HCT116 (cell line): ENCODE measurements around the gene C17orf67. TPM values are rescaled to one million over a fixed set of nuclear protein-coding genes. Genes with fewer than 3 reads are reported as not detected.

ENCODE experiments used
- ATAC-seq: fragments of 200-7000 bp; cut with Tn5 transposase; 2 replicates; pipeline ENCODE4 v1.9.1; 2020; ENCODE audit warnings: mild to moderate bottlenecking, moderate library complexity
- BruUV-seq: library from RNA; stranded (reverse); fragments of 400-500 nt; replicated peaks from 2 replicates; lab custom pipeline; 2021; lab: Mats Ljungman, UMichigan
- CTCF ChIA-PET: fragments of 300-600 bp; sonication (Branson Sonifier 250); formaldehyde crosslinking; loops from one replicate; lab custom pipeline; 2021; ENCODE audit warnings: antibody characterized with exemption; lab: Charles Lee
- POLR2A ChIA-PET: fragments of 300-600, 350-600 bp; sonication (Branson Sonifier 250); formaldehyde crosslinking; loops from one replicate; lab custom pipeline; 2021; ENCODE audit warnings: antibody characterized with exemption; lab: Charles Lee
- RAD21 ChIA-PET, 2 experiments: fragments of 300-600 bp; sonication (Branson Sonifier 250); formaldehyde crosslinking; loops; one replicate each; lab custom pipeline; 2023; ENCODE audit warnings: low total read pairs in 2 of 2; ENCODE audit not compliant: uncharacterized antibody in 2 of 2, unreplicated experiment in 2 of 2, low non-redundant PET in 1 of 2; lab: Charles Lee
- DNase-seq: peaks from one replicate; pipeline ENCODE4 v3.0.0-alpha.2; 2010; ENCODE audit warnings: low read depth, low spot score
- H2AFZ ChIP-seq: fragments of 200-600 bp; shearing (Covaris generic), sonication (generic); 2 replicates; pipeline ENCODE4 v1.6.1; 2017; ENCODE audit warnings: low read depth, mixed run types, mixed read lengths, antibody characterized with exemption, low read length; ENCODE audit not compliant: poor library complexity, severe bottlenecking
- H3K27ac ChIP-seq: 2 replicates; pipeline ENCODE4 v1.5.1; 2012; ENCODE audit warnings: low read depth, low read length
- H3K27me3 ChIP-seq: fragments of 200-600 bp; sonication (generic); 2 replicates; pipeline ENCODE4 v1.6.1; 2016; ENCODE audit warnings: mixed run types, low read length, mixed read lengths; ENCODE audit not compliant: insufficient read depth
- H3K36me3 ChIP-seq, 2 experiments: fragments of 200-500 bp in 1 of 2; fragments of 200-600 bp in 1 of 2; sonication (Bioruptor generic) in 1 of 2; sonication (generic) in 1 of 2; 2 replicates each; pipeline versions ENCODE4 v1.5.1 to v1.6.1; 2014 to 2016; ENCODE audit warnings: low read length in 2 of 2, inconsistent platforms in 1 of 2, mixed read lengths in 1 of 2, mixed run types in 1 of 2; ENCODE audit not compliant: insufficient read depth in 2 of 2, control insufficient read depth in 1 of 2
- H3K4me1 ChIP-seq, 2 experiments: fragments of 200-600 bp in 1 of 2; sonication (generic) in 1 of 2; 2 replicates each; pipeline versions ENCODE4 v1.5.1 to v1.6.1; 2012 to 2017; ENCODE audit warnings: low read length in 2 of 2, inconsistent platforms in 1 of 2, mild to moderate bottlenecking in 1 of 2, mixed read lengths in 1 of 2, mixed run types in 1 of 2, moderate library complexity in 1 of 2; ENCODE audit not compliant: insufficient read depth in 2 of 2, control insufficient read depth in 1 of 2
- H3K4me2 ChIP-seq: fragments of 200-600 bp; sonication (generic); 2 replicates; pipeline ENCODE4 v1.6.1; 2017; ENCODE audit warnings: mixed run types, low read length, mixed read lengths
- H3K4me3 ChIP-seq, 2 experiments: fragments of 200-600 bp in 1 of 2; sonication (generic) in 1 of 2; replicated peaks in 1 of 2; 2 replicates each; pipeline ENCODE4 v1.5.1; 2011 to 2016; ENCODE audit warnings: low read length in 2 of 2, control low read depth in 1 of 2, low read depth in 1 of 2, mild to moderate bottlenecking in 1 of 2, mixed read lengths in 1 of 2, mixed run types in 1 of 2
- H3K79me2 ChIP-seq: fragments of 200-600 bp; sonication (generic); 2 replicates; pipeline ENCODE4 v1.6.1; 2017; ENCODE audit warnings: mild to moderate bottlenecking, mixed run types, low read length, moderate library complexity, mixed read lengths; ENCODE audit not compliant: insufficient read depth
- H3K9ac ChIP-seq: fragments of 200-600 bp; sonication (generic); 2 replicates; pipeline ENCODE4 v1.6.1; 2016; ENCODE audit warnings: low read length, mixed read lengths
- H3K9me2 ChIP-seq: fragments of 200-600 bp; sonication (generic), shearing (Covaris generic); 2 replicates; pipeline ENCODE4 v1.6.1; 2017; ENCODE audit warnings: mixed run types, mild to moderate bottlenecking, moderate library complexity; ENCODE audit not compliant: insufficient read depth
- H3K9me3 ChIP-seq, 2 experiments: fragments of 200-500 bp in 1 of 2; fragments of 200-600 bp in 1 of 2; sonication (Bioruptor generic) in 1 of 2; sonication (generic) in 1 of 2; 2 replicates each; pipeline ENCODE4 v1.6.1; 2014 to 2017; ENCODE audit warnings: low read length in 2 of 2, mixed read lengths in 2 of 2, inconsistent platforms in 1 of 2, low read depth in 1 of 2, mild to moderate bottlenecking in 1 of 2, mixed run types in 1 of 2, moderate library complexity in 1 of 2; ENCODE audit not compliant: control insufficient read depth in 1 of 2, insufficient read depth in 1 of 2
- H4K20me1 ChIP-seq: fragments of 200-600 bp; sonication (generic), shearing (Covaris generic); 2 replicates; pipeline ENCODE4 v1.6.1; 2017; ENCODE audit warnings: mixed run types, mild to moderate bottlenecking, moderate library complexity; ENCODE audit not compliant: insufficient read depth
- ELF1 ChIP-seq: IDR thresholded peaks from 2 replicates; pipeline ENCODE4 v1.6.1; 2012; ENCODE audit warnings: low read depth, borderline replicate concordance
- EZH2phosphoT487 ChIP-seq: fragments of 200-600 bp; IDR thresholded peaks from 2 replicates; pipeline ENCODE4 v1.6.1; 2018; ENCODE audit warnings: antibody characterized with exemption, borderline replicate concordance
- JUND ChIP-seq: IDR thresholded peaks from 2 replicates; pipeline ENCODE4 v1.6.1; 2012
- MAX ChIP-seq: IDR thresholded peaks from 2 replicates; pipeline ENCODE4 v1.6.1; 2012
- SIN3A ChIP-seq: IDR thresholded peaks from 2 replicates; pipeline ENCODE4 v1.6.1; 2012; ENCODE audit warnings: low read depth
- SP1 ChIP-seq: IDR thresholded peaks from 2 replicates; pipeline ENCODE4 v1.6.1; 2012; ENCODE audit warnings: low read depth
- TCF7L2 ChIP-seq: IDR thresholded peaks from 2 replicates; pipeline ENCODE4 v1.7.0; 2011; ENCODE audit warnings: borderline replicate concordance, inconsistent platforms; ENCODE audit not compliant: insufficient read depth, insufficient read length; ENCODE audit errors: extremely low read depth
- ZBTB33 ChIP-seq: IDR thresholded peaks from 2 replicates; pipeline ENCODE4 v1.6.1; 2011; ENCODE audit warnings: mild to moderate bottlenecking, low read length, moderate library complexity; ENCODE audit not compliant: insufficient replicate concordance; ENCODE audit errors: extremely low read depth
- ZNF274 ChIP-seq: fragments of 200-500 bp; sonication (Bioruptor generic); IDR thresholded peaks from 2 replicates; pipeline ENCODE4 v1.6.1; 2014; ENCODE audit warnings: mild to moderate bottlenecking, low read depth, low read length, inconsistent platforms
- intact Hi-C: fragments of 100-400 bp; cut with micrococcal nuclease; formaldehyde crosslinking; loops from 2 replicates; pipeline ENCODE4 v1.10.0; 2022
- total RNA-seq: library from RNA; stranded (reverse); gene quantifications from one replicate; pipeline ENCODE4 v1.2.1, GENCODE V29; 2021; ENCODE audit not compliant: unreplicated experiment

Gene C17orf67
- total RNA-seq, 1 experiment from 2014 or later: 0.84 TPM

GRCh38 chr17:56881685-56882295 is 48.1 kb upstream of the C17orf67 start (continued):
- TF ChIP-seq MAX: no peak
- no peak for TF ChIP-seq ZBTB33
- no peak for TF ChIP-seq JUND
- TF ChIP-seq ELF1: no peak
- no peak for TF ChIP-seq ZNF274
- no peak for TF ChIP-seq SIN3A
- TF ChIP-seq EZH2phosphoT487: no peak
- no peak for TF ChIP-seq SP1
- no peak for TF ChIP-seq TCF7L2

GRCh38 chr17:56880571-56880970 is 46.9 kb upstream of the C17orf67 start:
- ChIA-PET RAD21 (no interaction called here), CTCF (no interaction called here), POLR2A (no interaction called here)
- Histone ChIP-seq H3K79me2 (no peaks in the 10 kb centered on the region), H3K4me2 (no peak overlapping the region), H3K4me1 (no peaks in the 10 kb centered on the region), H3K9ac (no peak overlapping the region), H4K20me1 (no peaks in the 10 kb centered on the region), H3K4me3 (no peak overlapping the region), H3K27ac (no peak overlapping the region), H2AFZ (no peak overlapping the region), H3K9me3 (no peaks in the 10 kb centered on the region), H3K9me2 (no peaks in the 10 kb centered on the region), H3K27me3 (no peaks in the 10 kb centered on the region), H3K36me3 (no peaks in the 10 kb centered on the region)
- intact Hi-C loops: no loop called here
- TF ChIP-seq MAX: no peak
- DNase-seq (no peak), ATAC-seq (no peak)
- BruUV-seq: no TSS peak
